K562 (cell line): ENCODE results near the gene MYADML2. TPM values are rescaled to one million over a fixed set of nuclear protein-coding genes. Genes with fewer than 3 reads are reported as not detected.
A peak's percentile ranks its signal among the peaks of the same experiment; 100 is the strongest.

ENCODE experiments used
- ATAC-seq: fragments of 200-7000 bp; cut with Tn5 transposase; 3 replicates; pipeline ENCODE4 v1.9.1; 2020; ENCODE audit warnings: moderate library complexity
- BruUV-seq: library from RNA; stranded (reverse); fragments of 400-500 nt; replicated peaks from 2 replicates; lab custom pipeline; 2021; lab: Mats Ljungman, UMichigan
- CTCF ChIA-PET: fragments of 300-600 bp; formaldehyde crosslinking; extraction: SDS; loops from one replicate; lab custom pipeline; 2021; ENCODE audit warnings: low intra/inter-chr PET ratio; lab: Yijun Ruan, JAX
- POLR2A ChIA-PET: fragments of 300-600, 350-650 bp; sonication (Branson Sonifier 250); formaldehyde crosslinking; extraction: SDS; loops from one replicate; lab custom pipeline; 2021; ENCODE audit warnings: antibody characterized with exemption, inconsistent platforms; lab: Yijun Ruan, JAX
- DNase-seq, 4 experiments: peaks; one replicate each; pipeline versions ENCODE4 v3.0.0 to v3.0.0-alpha.2; 2011 to 2018; ENCODE audit warnings: low spot score in 3 of 4, mixed read lengths in 3 of 4; ENCODE audit errors: extremely low read depth in 1 of 4
- FAIRE-seq: peaks from 2 replicates; lab custom pipeline; 2011; peaks lifted over from hg19 to GRCh38; lab: Jason Lieb, UNC
- H2AFZ ChIP-seq: 2 replicates; pipeline ENCODE4 v1.6.0; 2011; ENCODE audit warnings: low read depth, low read length, control low read depth, inconsistent platforms
- H3K27ac ChIP-seq: fragments of 200-600 bp; 3 replicates; pipeline ENCODE4 v1.8.0; 2011; ENCODE audit warnings: low read depth, mild to moderate bottlenecking, control low read depth, inconsistent platforms, low read length, moderate library complexity, mixed read lengths; ENCODE audit errors: extremely low read depth
- H3K27me3 ChIP-seq, 2 experiments: fragments of 300-600 bp in 1 of 2; 2 replicates in 1 of 2; 3 replicates in 1 of 2; pipeline versions ENCODE4 v1.6.0 to v1.8.0; 2011; ENCODE audit warnings: inconsistent platforms in 2 of 2, low read length in 2 of 2, mild to moderate bottlenecking in 1 of 2, mixed read lengths in 1 of 2, moderate library complexity in 1 of 2; ENCODE audit not compliant: control insufficient read depth in 2 of 2, insufficient read depth in 2 of 2
- H3K36me3 ChIP-seq: fragments of 300-600 bp; 3 replicates; pipeline ENCODE4 v1.8.0; 2011; ENCODE audit warnings: mild to moderate bottlenecking, low read length, inconsistent platforms; ENCODE audit not compliant: control insufficient read depth, insufficient read depth
- H3K4me1 ChIP-seq, 2 experiments: fragments of 200-600 bp in 1 of 2; replicated peaks in 1 of 2; 2 replicates in 1 of 2; 3 replicates in 1 of 2; pipeline versions ENCODE4 v1.5.1 to v1.8.0; 2011; ENCODE audit warnings: inconsistent platforms in 2 of 2, low read length in 2 of 2, mild to moderate bottlenecking in 1 of 2, mixed read lengths in 1 of 2, moderate library complexity in 1 of 2; ENCODE audit not compliant: control insufficient read depth in 2 of 2, insufficient read depth in 2 of 2
- H3K4me2 ChIP-seq: 2 replicates; pipeline ENCODE4 v1.6.1; 2011; ENCODE audit warnings: low read length, control low read depth, inconsistent platforms, mixed read lengths; ENCODE audit not compliant: insufficient read depth
- H3K4me3 ChIP-seq: fragments of 200-600 bp; sonication (generic), shearing (Covaris generic); 2 replicates; pipeline ENCODE4 v1.5.1; 2016; ENCODE audit warnings: control low read depth, inconsistent platforms
- H3K79me2 ChIP-seq: fragments of 200-600 bp; 3 replicates; pipeline ENCODE4 v1.8.0; 2011; ENCODE audit warnings: low read length, inconsistent platforms; ENCODE audit not compliant: control insufficient read depth, insufficient read depth
- H3K9ac ChIP-seq, 2 experiments: 2 replicates each; pipeline versions ENCODE4 v1.6.0 to v1.6.1; 2011; ENCODE audit warnings: low read depth in 2 of 2, low read length in 2 of 2, control low read depth in 1 of 2, inconsistent platforms in 1 of 2, mild to moderate bottlenecking in 1 of 2, mixed read lengths in 1 of 2; ENCODE audit not compliant: insufficient read depth in 1 of 2
- H3K9me1 ChIP-seq: one replicate; pipeline ENCODE4 v1.6.0; 2011; ENCODE audit warnings: inconsistent platforms, mild to moderate bottlenecking, low read length, moderate library complexity; ENCODE audit not compliant: control insufficient read depth, insufficient read depth
- H3K9me3 ChIP-seq: replicated peaks from 2 replicates; pipeline ENCODE4 v1.5.1; 2011; ENCODE audit warnings: low read depth, low read length, inconsistent platforms; ENCODE audit not compliant: control insufficient read depth, insufficient read depth
- H4K20me1 ChIP-seq: replicated peaks from 2 replicates; pipeline ENCODE4 v1.6.1; 2011; ENCODE audit warnings: low read length, inconsistent platforms, mixed read lengths; ENCODE audit not compliant: control insufficient read depth, insufficient read depth
- BCL6 ChIP-seq: fragments of 250-450 bp; sonication (Bioruptor Pico); IDR thresholded peaks from 2 replicates; pipeline ENCODE4 v1.4.0; 2020
- HBP1 ChIP-seq: fragments of 450-650 bp; formaldehyde crosslinking; IDR thresholded peaks from 2 replicates; pipeline ENCODE4 v1.4.0; 2022; ENCODE audit warnings: missing genetic modification characterization
- NR2C1 ChIP-seq, 2 experiments: fragments of 450-650 bp; IDR thresholded peaks; 2 replicates each; pipeline ENCODE4 v1.6.1; 2017; ENCODE audit warnings: mild to moderate bottlenecking in 2 of 2, antibody characterized with exemption in 1 of 2, inconsistent platforms in 1 of 2, missing compliant biosample characterization in 1 of 2, missing genetic modification characterization in 1 of 2
- POLR2B ChIP-seq: fragments of 450-650 bp; IDR thresholded peaks from 2 replicates; pipeline ENCODE4 v1.6.1; 2018; ENCODE audit warnings: low read depth; ENCODE audit not compliant: partially characterized antibody
- POLR2G ChIP-seq: fragments of 200-400 bp; formaldehyde crosslinking; IDR thresholded peaks from 2 replicates; pipeline ENCODE4 v1.6.1; 2017; ENCODE audit warnings: low read depth, mild to moderate bottlenecking, antibody characterized with exemption, low read length, moderate library complexity
- RBFOX2 ChIP-seq: fragments of 200-400 bp; formaldehyde crosslinking; IDR thresholded peaks from 2 replicates; pipeline ENCODE4 v1.6.1; 2017; ENCODE audit warnings: low read depth, mild to moderate bottlenecking, low read length, moderate library complexity
- ZBTB26 ChIP-seq: fragments of 450-650 bp; formaldehyde crosslinking; IDR thresholded peaks from 2 replicates; pipeline ENCODE4 v1.4.0; 2022; ENCODE audit warnings: missing genetic modification characterization
- ZNF311 ChIP-seq: fragments of 250-450 bp; sonication (Bioruptor Pico); IDR thresholded peaks from 2 replicates; pipeline ENCODE4 v1.4.0; 2020; ENCODE audit warnings: mild to moderate bottlenecking, moderate library complexity
- ZNF592 ChIP-seq: fragments of 450-650 bp; IDR thresholded peaks from 2 replicates; pipeline ENCODE4 v1.6.1; 2017; ENCODE audit warnings: antibody characterized with exemption, mild to moderate bottlenecking
- WGBS: fragments of 100-300 bp; shearing (Covaris generic); methylation state at CpG from one replicate; pipeline ENCODE4 v1.1.6; 2016; ENCODE audit warnings: low coverage, mixed read lengths; ENCODE audit not compliant: insufficient coverage; ENCODE audit errors: missing lambda C conversion rate; 5-methylcytosine and 5-hydroxymethylcytosine counted together
- in situ Hi-C: fragments of 300-500 bp; cut with MboI; formaldehyde crosslinking; loops from 4 replicates; pipeline ENCODE4 v1.15.0; 2018; ENCODE audit warnings: inconsistent platforms, mixed read lengths
- intact Hi-C: fragments of 100-400 bp; cut with micrococcal nuclease; formaldehyde crosslinking; loops from 2 replicates; pipeline ENCODE4 v1.14.2; 2022
- polyA plus RNA-seq, 8 experiments: library from polyadenylated mRNA; depleted of rRNA in 4 of 8; stranded (reverse) in 5 of 8; unstranded in 3 of 8; fragments of >200 nt; fragmentation: Nextera tagmentation in 2 of 8; fragmentation: Illumina TruSeq in 1 of 8; extraction: Ambion mirVana in 2 of 8; extraction: Trizol in 1 of 8; gene quantifications; 2 replicates each; pipeline versions ENCODE4 v1.2.1 to v1.2.3, GENCODE V29; 2011 to 2014; ENCODE audit warnings: inconsistent platforms in 1 of 8, missing spikeins in 1 of 8
- total RNA-seq, 7 experiments: library from RNA; depleted of rRNA in 6 of 7; stranded (reverse); fragments of >200 nt in 6 of 7; fragmentation: Illumina TruSeq in 2 of 7; extraction: Trizol in 2 of 7; gene quantifications; 2 replicates each; pipeline versions ENCODE4 v1.2.1 to v1.2.3, GENCODE V29; 2011 to 2021; ENCODE audit warnings: low replicate concordance in 1 of 7
- TF ChIP-seq, protein P1 (sequence below): fragments of 200-800 bp; sonication (Bioruptor generic); IDR thresholded peaks from 2 replicates; pipeline ENCODE4 v1.6.1; 2017; ENCODE audit warnings: missing genetic modification characterization, missing compliant biosample characterization

Gene MYADML2
- total and polyA plus RNA-seq, 9 of the 15 experiments (the other 6 are each of a cell fraction or from before 2014, with no cell fraction given), result not detected

DNA sequence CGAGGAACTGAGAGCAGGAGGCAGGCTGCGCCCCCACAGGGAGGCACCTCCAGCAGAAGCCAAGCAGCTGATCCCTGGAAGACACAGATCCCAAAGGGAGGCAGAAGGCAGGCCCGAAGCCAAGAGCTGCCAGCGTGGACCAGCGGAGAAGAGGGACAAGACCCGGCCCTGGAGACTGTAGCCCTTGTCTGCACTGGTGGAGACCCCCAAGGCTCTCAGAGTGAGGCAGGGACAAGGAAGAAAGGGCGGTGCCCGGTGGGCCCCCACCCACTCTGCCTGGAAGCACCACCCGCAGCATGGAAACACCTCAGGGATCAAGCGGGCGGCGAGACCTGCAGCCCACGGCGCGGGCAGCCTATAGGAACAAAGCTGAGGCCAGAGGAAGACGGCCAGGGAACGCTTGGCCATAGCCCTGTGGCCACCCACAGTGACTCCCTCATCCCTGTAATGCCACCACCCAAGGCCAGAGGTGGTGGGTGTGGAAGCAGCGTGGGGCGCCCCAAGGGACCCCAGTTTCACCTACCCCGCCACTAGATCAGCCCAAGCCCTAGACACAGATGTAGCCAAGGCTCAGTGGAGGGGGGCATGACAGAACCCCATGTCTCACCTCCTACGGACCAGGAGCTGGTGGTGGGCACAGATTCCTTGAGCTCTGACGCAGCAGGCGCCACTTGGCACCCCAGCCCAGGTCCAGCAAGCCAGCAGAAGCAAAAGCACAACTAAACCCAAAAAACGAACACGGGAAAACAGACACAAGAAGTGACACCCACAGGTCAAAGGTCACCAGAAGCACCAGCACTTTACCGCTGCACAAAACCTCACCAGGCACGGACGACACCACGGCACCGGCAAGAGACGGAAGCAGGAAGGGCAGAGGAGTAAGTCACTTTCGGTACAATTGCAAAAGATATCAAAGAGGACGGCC lies 26.2 kb downstream of the MYADML2 start:
- Histone ChIP-seq H3K9me3 (no peaks in the 10 kb centered on the region), H3K9ac (peak overlapping the region; percentile 16 to 82), H3K4me1 (peaks cover 53 to 92% of the 10 kb centered on the region in 2 experiments), H3K9me1 (peaks cover 6% of the 10 kb centered on the region), H3K4me2 (peak overlapping the region; percentile 52), H3K27me3 (no peaks in the 10 kb centered on the region), H3K79me2 (peaks cover 96% of the 10 kb centered on the region), H2AFZ (no peak overlapping the region), H3K36me3 (peaks cover 50% of the 10 kb centered on the region), H3K4me3 (no peak overlapping the region), H4K20me1 (peaks cover 18% of the 10 kb centered on the region; the same call in 1 of the 2 replicates), H3K27ac (peak overlapping the region; percentile 98; the same call in 2 of the 3 replicates)
- BruUV-seq, result no TSS peak
- POLR2A ChIA-PET, result interaction anchor here (0.6 to 1.6 kb wide), 5 partner anchors 10 to 185 kb away, joined by 3 to 12 read pairs (median 3); partner anchors contain the start of gene PCYT2
- CTCF ChIA-PET, result interaction anchor here (0.7 kb wide), 1 partner anchor 864 kb away, joined by 4 read pairs; no protein-coding TSS in a partner anchor
- WGBS, result 72% methylated on average over 26 of the region's 33 CpGs
- peak in 1 of 4 experiments; percentile 45 for DNase-seq
- ATAC-seq, result no peak
- intact Hi-C loops, result no loop called here
- in situ Hi-C loops, result no loop called here
- no peak for FAIRE-seq
- TF ChIP-seq RBFOX2, result peak; percentile 59; the same call in 1 of the 2 replicates
- no peak for TF ChIP-seq BCL6
- TF ChIP-seq ZBTB26 (CRISPR knock-in tag), result 0 out of 2 replicates have a peak, but pooled peaks have one; percentile 66
- 0 out of 2 replicates have a peak, but pooled peaks have one; percentile 34 for TF ChIP-seq ZNF592
- TF ChIP-seq POLR2G, result peak; percentile 72
- TF ChIP-seq NR2C1 (IDR thresholded peaks at IDR 0.05), result peak; percentile 92
- TF ChIP-seq NR2C1 (tag; IDR thresholded peaks at IDR 0.05), result peak; percentile 92
- peak; percentile 25 for TF ChIP-seq POLR2B
- TF ChIP-seq, protein P1, sequence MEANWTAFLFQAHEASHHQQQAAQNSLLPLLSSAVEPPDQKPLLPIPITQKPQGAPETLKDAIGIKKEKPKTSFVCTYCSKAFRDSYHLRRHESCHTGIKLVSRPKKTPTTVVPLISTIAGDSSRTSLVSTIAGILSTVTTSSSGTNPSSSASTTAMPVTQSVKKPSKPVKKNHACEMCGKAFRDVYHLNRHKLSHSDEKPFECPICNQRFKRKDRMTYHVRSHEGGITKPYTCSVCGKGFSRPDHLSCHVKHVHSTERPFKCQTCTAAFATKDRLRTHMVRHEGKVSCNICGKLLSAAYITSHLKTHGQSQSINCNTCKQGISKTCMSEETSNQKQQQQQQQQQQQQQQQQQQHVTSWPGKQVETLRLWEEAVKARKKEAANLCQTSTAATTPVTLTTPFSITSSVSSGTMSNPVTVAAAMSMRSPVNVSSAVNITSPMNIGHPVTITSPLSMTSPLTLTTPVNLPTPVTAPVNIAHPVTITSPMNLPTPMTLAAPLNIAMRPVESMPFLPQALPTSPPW (CRISPR knock-in tag), result no peak
- no peak for TF ChIP-seq ZNF311 (CRISPR knock-in tag)
- TF ChIP-seq HBP1 (CRISPR knock-in tag), result 0 out of 2 replicates have a peak, but pooled peaks have one; percentile 24
